Neuronal stem cell (in vitro differentiated cells): ENCODE data around the gene PLAAT5.
"Not testable (repeated sequence)": the region's sequence is repeated elsewhere in the genome, so short reads cannot be mapped to it uniquely, and the experiment has no call there.

Experiments
- DNase-seq: peaks from one replicate; pipeline ENCODE4 v3.0.0-alpha.2; 2013; ENCODE audit warnings: low spot score
- H2AFZ ChIP-seq: one replicate; pipeline ENCODE4 v1.6.1; 2013; ENCODE audit warnings: mild to moderate bottlenecking, low read length, inconsistent platforms
- H2AK5ac ChIP-seq: 2 replicates; pipeline ENCODE4 v1.6.1; 2013; ENCODE audit warnings: low read depth, mild to moderate bottlenecking, inconsistent platforms, low read length, moderate library complexity, mixed read lengths
- H2BK120ac ChIP-seq: 2 replicates; pipeline ENCODE4 v1.6.1; 2013; ENCODE audit warnings: low read depth, mild to moderate bottlenecking, inconsistent platforms, low read length, moderate library complexity, mixed read lengths
- H2BK12ac ChIP-seq: one replicate; pipeline ENCODE4 v1.6.1; 2013; ENCODE audit warnings: low read length, inconsistent platforms
- H2BK15ac ChIP-seq: 2 replicates; pipeline ENCODE4 v1.6.1; 2013; ENCODE audit warnings: mild to moderate bottlenecking, low read length, inconsistent platforms, mixed read lengths
- H2BK5ac ChIP-seq: one replicate; pipeline ENCODE4 v1.6.1; 2013; ENCODE audit warnings: inconsistent platforms, mild to moderate bottlenecking, low read length, moderate library complexity
- H3K14ac ChIP-seq: one replicate; pipeline ENCODE4 v1.6.1; 2013; ENCODE audit warnings: low read length, inconsistent platforms
- H3K18ac ChIP-seq: 2 replicates; pipeline ENCODE4 v1.6.1; 2013; ENCODE audit warnings: low read length, inconsistent platforms
- H3K23ac ChIP-seq: 2 replicates; pipeline ENCODE4 v1.6.1; 2013; ENCODE audit warnings: low read depth, mild to moderate bottlenecking, mixed read lengths, low read length, inconsistent platforms; ENCODE audit not compliant: poor library complexity
- H3K27ac ChIP-seq: replicated peaks from 3 replicates; pipeline ENCODE4 v1.5.1; 2013; ENCODE audit warnings: low read length, inconsistent platforms
- H3K27me3 ChIP-seq, 3 experiments: 2 replicates each; pipeline ENCODE4 v1.6.1; 2013; ENCODE audit warnings: low read length in 3 of 3, mild to moderate bottlenecking in 2 of 3, inconsistent platforms in 1 of 3, low read depth in 1 of 3, mixed read lengths in 1 of 3, moderate library complexity in 1 of 3; ENCODE audit not compliant: control insufficient read depth in 3 of 3, insufficient read depth in 3 of 3
- H3K36me3 ChIP-seq, 2 donors: replicated peaks in 1 of 2; 2 replicates each; pipeline ENCODE4 v1.6.1; 2013; ENCODE audit warnings: low read length in 2 of 2; ENCODE audit not compliant: control insufficient read depth in 2 of 2, insufficient read depth in 2 of 2
- H3K4ac ChIP-seq: 2 replicates; pipeline ENCODE4 v1.6.1; 2013; ENCODE audit warnings: inconsistent platforms, mild to moderate bottlenecking, low read length, moderate library complexity
- H3K4me1 ChIP-seq, 2 donors: 1 replicate in 1 of 2; 2 replicates in 1 of 2; pipeline ENCODE4 v1.6.1; 2013; ENCODE audit warnings: low read length in 2 of 2, low read depth in 1 of 2; ENCODE audit not compliant: control insufficient read depth in 2 of 2, insufficient read depth in 1 of 2
- H3K4me2 ChIP-seq: one replicate; pipeline ENCODE4 v1.6.1; 2013; ENCODE audit warnings: mild to moderate bottlenecking, low read length, inconsistent platforms; ENCODE audit not compliant: insufficient read depth, poor library complexity, severe bottlenecking
- H3K4me3 ChIP-seq, 2 donors: 2 replicates each; pipeline ENCODE4 v1.5.1; 2013; ENCODE audit warnings: low read length in 2 of 2, mild to moderate bottlenecking in 2 of 2, inconsistent platforms in 1 of 2, moderate library complexity in 1 of 2
- H3K79me1 ChIP-seq: one replicate; pipeline ENCODE4 v1.6.1; 2013; ENCODE audit warnings: low read depth, mild to moderate bottlenecking, inconsistent platforms, low read length, moderate library complexity
- H3K9ac ChIP-seq: one replicate; pipeline ENCODE4 v1.6.1; 2013; ENCODE audit warnings: mild to moderate bottlenecking, low read depth, low read length, inconsistent platforms; ENCODE audit not compliant: poor library complexity
- H3K9me3 ChIP-seq, 2 donors: replicated peaks in 1 of 2; 2 replicates each; pipeline versions ENCODE3 to v1.6.1; 2013; ENCODE audit warnings: low read length in 2 of 2, mild to moderate bottlenecking in 2 of 2, inconsistent platforms in 1 of 2, low read depth in 1 of 2, mixed read lengths in 1 of 2, moderate library complexity in 1 of 2; ENCODE audit not compliant: control insufficient read depth in 2 of 2, insufficient read depth in 1 of 2
- H4K8ac ChIP-seq: one replicate; pipeline ENCODE4 v1.6.1; 2013; ENCODE audit warnings: low read depth, mild to moderate bottlenecking, inconsistent platforms, low read length, moderate library complexity
- H4K91ac ChIP-seq: one replicate; pipeline ENCODE4 v1.6.1; 2013; ENCODE audit warnings: low read length, low read depth, mild to moderate bottlenecking, inconsistent platforms; ENCODE audit not compliant: poor library complexity
- WGBS, 2 donors: extraction: QIAGEN DNeasy Blood & Tissue Kit; methylation state at CpG; one replicate each; pipeline ENCODE4 v1.1.7; 2013; ENCODE audit warnings: missing lambda C conversion rate in 2 of 2, mixed read lengths in 1 of 2; ENCODE audit not compliant: insufficient read length in 2 of 2, insufficient replicate concordance in 1 of 2; ENCODE audit errors: extremely low coverage in 2 of 2; 5-methylcytosine and 5-hydroxymethylcytosine counted together

Gene PLAAT5

GRCh38 chr11:63528729-63529278 is 37.8 kb upstream of the PLAAT5 start:
- peaks cover 0 to 21% (median 0%) of the 10 kb centered on the region in 3 experiments for H3K27me3 ChIP-seq
- DNase-seq, H3K18ac ChIP-seq, H4K91ac ChIP-seq, H3K4me3 ChIP-seq, H3K79me1 ChIP-seq, H3K36me3 ChIP-seq, H3K9ac ChIP-seq, H3K27ac ChIP-seq, H3K14ac ChIP-seq, H2BK15ac ChIP-seq, H2AFZ ChIP-seq, H4K8ac ChIP-seq, H3K4me2 ChIP-seq, H2BK120ac ChIP-seq, H2AK5ac ChIP-seq, H3K23ac ChIP-seq, H3K4ac ChIP-seq, H2BK12ac ChIP-seq, H2BK5ac ChIP-seq, H3K9me3 ChIP-seq: not testable (repeated sequence)
- WGBS, 2 donors = no CpG with 5 or more reads among the region's 3 CpGs
- H3K4me1 ChIP-seq = peaks cover 0 to 12% of the 10 kb centered on the region in 2 donors

- not testable (repeated sequence) for DNase-seq, H2BK5ac ChIP-seq, H2BK15ac ChIP-seq, H3K23ac ChIP-seq, H3K9ac ChIP-seq, H3K27ac ChIP-seq, H2AFZ ChIP-seq, H2BK120ac ChIP-seq, H2BK12ac ChIP-seq, H3K14ac ChIP-seq, H3K36me3 ChIP-seq, H3K18ac ChIP-seq, H3K9me3 ChIP-seq, H3K79me1 ChIP-seq, H3K4me2 ChIP-seq, H4K8ac ChIP-seq, H4K91ac ChIP-seq, H3K4ac ChIP-seq, H2AK5ac ChIP-seq, H3K4me3 ChIP-seq
- no CpG with 5 or more reads among the region's 11 CpGs for WGBS, 2 donors
- Histone ChIP-seq H3K4me1 (peaks cover 0 to 12% of the 10 kb centered on the region in 2 donors), H3K27me3 (peaks cover 0 to 20% (median 0%) of the 10 kb centered on the region in 3 experiments)
Observed at GRCh38 chr11:63528156-63528555, 37.2 kb upstream of the PLAAT5 start.

- H2BK120ac ChIP-seq = no peak overlapping the region
- H3K4me3 ChIP-seq = no peak overlapping the region
- H2AK5ac ChIP-seq = no peak overlapping the region
- no peak overlapping the region for H3K27ac ChIP-seq
- H4K8ac ChIP-seq = no peak overlapping the region
- peaks cover 0 to 15% (median 0%) of the 10 kb centered on the region in 3 experiments for H3K27me3 ChIP-seq
- peaks cover 0 to 10% of the 10 kb centered on the region in 2 donors for H3K4me1 ChIP-seq
- H3K23ac ChIP-seq = no peak overlapping the region
- no peak overlapping the region for H3K4me2 ChIP-seq
- no peak overlapping the region for H3K9ac ChIP-seq
- H3K4ac ChIP-seq = no peak overlapping the region
- no peak for DNase-seq
- H3K36me3 ChIP-seq = no peaks in the 10 kb centered on the region
- no peak overlapping the region for H4K91ac ChIP-seq
- no peaks in the 10 kb centered on the region for H3K9me3 ChIP-seq
- H3K79me1 ChIP-seq = no peaks in the 10 kb centered on the region
- no peak overlapping the region for H2BK12ac ChIP-seq
- H2AFZ ChIP-seq = no peak overlapping the region
- WGBS, 2 donors = no CpG with 5 or more reads among the region's 2 CpGs
- H2BK5ac ChIP-seq = no peak overlapping the region
- H3K18ac ChIP-seq = peak overlapping the region; percentile 57
- H3K14ac ChIP-seq = no peak overlapping the region
- H2BK15ac ChIP-seq = no peak overlapping the region
Observed at GRCh38 chr11:63527667-63528066, 36.7 kb upstream of the PLAAT5 start.

DNA sequence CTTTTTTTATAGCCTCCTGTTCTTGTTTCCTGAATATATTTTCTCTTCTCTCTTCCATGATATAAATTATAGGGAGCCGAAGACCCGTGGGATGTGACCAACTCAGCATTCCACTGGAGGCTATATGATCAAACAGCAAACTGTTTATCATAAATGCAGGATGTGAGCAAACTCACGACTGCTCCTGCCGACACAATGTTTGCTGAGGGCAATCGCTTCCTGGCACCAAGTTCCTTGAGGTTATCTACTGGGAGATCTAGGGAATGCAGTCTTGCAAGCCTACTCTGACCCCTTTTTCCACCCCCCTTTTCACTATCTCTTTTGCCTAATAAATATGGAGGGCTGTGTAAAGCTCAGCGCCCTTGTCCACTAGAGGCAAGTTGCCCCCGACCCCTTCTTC is 32.2 kb upstream of the PLAAT5 start:
- no peaks in the 10 kb centered on the region for H3K4me1 ChIP-seq
- H2BK15ac ChIP-seq = no peak overlapping the region
- no peak overlapping the region for H4K91ac ChIP-seq
- no peak overlapping the region for H3K14ac ChIP-seq
- no peak for DNase-seq
- no peak overlapping the region for H3K27ac ChIP-seq
- no CpG with 5 or more reads among the region's 7 CpGs for WGBS, 2 donors
- no peak overlapping the region for H2AK5ac ChIP-seq
- no peak overlapping the region for H2BK12ac ChIP-seq
- H3K23ac ChIP-seq = no peak overlapping the region
- no peak overlapping the region for H2BK5ac ChIP-seq
- H3K4me2 ChIP-seq = no peak overlapping the region
- no peak overlapping the region for H4K8ac ChIP-seq
- H3K4me3 ChIP-seq = no peak overlapping the region
- no peaks in the 10 kb centered on the region for H3K27me3 ChIP-seq
- H2BK120ac ChIP-seq = no peak overlapping the region
- no peaks in the 10 kb centered on the region for H3K9me3 ChIP-seq
- no peak overlapping the region for H3K4ac ChIP-seq
- H3K79me1 ChIP-seq = no peaks in the 10 kb centered on the region
- H3K9ac ChIP-seq = no peak overlapping the region
- H2AFZ ChIP-seq = no peak overlapping the region
- no peaks in the 10 kb centered on the region for H3K36me3 ChIP-seq
- H3K18ac ChIP-seq = no peak overlapping the region
